ENCODE results near the gene PSMD8. TPM values are rescaled to one million over a fixed set of nuclear protein-coding genes. Genes with fewer than 3 reads are reported as not detected.

Gene PSMD8
- total and polyA plus RNA-seq, 9 donors: 59.1 to 129 (median 85.3) TPM

DNA sequence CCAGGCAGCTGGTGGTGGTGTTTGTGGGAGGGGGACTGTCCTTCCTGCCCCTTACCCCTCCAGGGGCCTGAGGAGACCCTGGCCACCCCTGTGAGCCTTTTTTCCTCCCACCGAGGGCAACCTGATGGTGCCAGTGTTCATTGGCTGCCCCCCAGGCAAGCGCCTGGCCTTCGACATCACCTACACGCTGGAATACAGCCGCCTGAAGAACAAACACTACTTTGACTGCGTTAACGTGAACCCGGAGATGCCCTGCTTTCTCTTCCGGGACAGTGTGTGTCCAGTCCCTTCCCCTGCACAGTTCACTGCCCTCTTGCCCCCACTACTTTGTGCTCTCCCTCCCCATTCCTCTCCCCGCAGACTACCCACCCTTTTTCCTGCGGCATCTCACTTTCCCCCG, 7.3 kb upstream of the PSMD8 start:
- no peak for DNase-seq
- no peak for TF ChIP-seq EP300 (IDR thresholded peaks at IDR 0.05)
- TF ChIP-seq CTCF (IDR thresholded peaks at IDR 0.05): no peak
- no peak for TF ChIP-seq POLR2A (IDR thresholded peaks at IDR 0.05)
- H3K4me1 ChIP-seq (ENCODE audit: insufficient read depth): peaks cover under 1% of the 10 kb centered on the region
- H3K36me3 ChIP-seq: no peaks in the 10 kb centered on the region
- no peak overlapping the region for H3K4me3 ChIP-seq
- intact Hi-C loops (cut with DNase I): no loop called here
- H3K27ac ChIP-seq: no peak overlapping the region
- H3K27me3 ChIP-seq: no peaks in the 10 kb centered on the region
- no peaks in the 10 kb centered on the region for H3K9me3 ChIP-seq
- 70 to 72% (median 70%) methylated on average over 12 of the region's 12 CpGs for WGBS, 3 donors

DNA sequence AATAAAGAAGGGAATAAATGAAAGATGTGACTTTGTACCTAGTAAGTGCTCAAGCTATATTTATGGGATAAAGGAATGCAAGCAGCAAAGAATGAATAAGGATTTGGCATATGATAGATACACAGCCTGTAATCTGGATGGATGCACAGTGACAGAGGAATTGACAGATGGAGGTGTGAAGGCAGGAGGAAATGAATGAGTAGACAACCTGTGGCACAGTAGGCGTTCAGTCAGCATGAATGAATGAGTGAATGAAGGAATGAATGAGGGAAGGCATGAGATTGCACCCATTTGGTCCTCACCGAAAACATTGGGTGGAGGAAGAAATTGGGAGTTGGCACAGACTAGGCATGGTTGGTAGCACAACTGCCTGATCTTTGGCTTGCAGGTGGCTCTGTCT, 4.8 kb upstream of the PSMD8 start:
- Histone ChIP-seq H3K4me3 (no peak overlapping the region), H3K9me3 (no peaks in the 10 kb centered on the region), H3K27me3 (no peaks in the 10 kb centered on the region), H3K4me1 (ENCODE audit: insufficient read depth) (no peaks in the 10 kb centered on the region), H3K27ac (no peak overlapping the region), H3K36me3 (no peaks in the 10 kb centered on the region)
- intact Hi-C loops (cut with DNase I): no loop called here
- DNase-seq: no peak
- TF ChIP-seq CTCF (IDR thresholded peaks at IDR 0.05) (no peak), POLR2A (IDR thresholded peaks at IDR 0.05) (no peak), EP300 (IDR thresholded peaks at IDR 0.05) (no peak)
- WGBS, 3 donors: 83 to 88% (median 86%) methylated on average over 2 of the region's 2 CpGs

DNA sequence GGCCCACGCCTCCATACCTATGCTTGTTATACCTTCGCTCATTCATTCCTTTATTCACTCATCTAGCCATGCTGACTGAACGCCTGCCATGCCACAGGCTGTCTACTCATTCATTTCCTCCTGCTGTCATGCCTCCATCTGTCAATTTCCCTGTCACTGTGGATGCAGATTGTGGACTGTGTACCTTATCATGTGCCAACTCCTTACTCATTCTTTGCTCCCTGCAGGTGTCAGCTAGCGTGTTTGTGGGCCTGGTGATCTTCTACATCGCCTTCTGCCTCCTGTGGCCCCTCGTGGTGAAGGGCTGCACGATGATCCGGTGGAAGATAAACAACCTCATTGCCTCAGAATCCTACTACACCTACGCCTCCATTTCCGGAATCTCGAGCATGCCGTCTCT, 4.1 kb upstream of the PSMD8 start:
- intact Hi-C loops (cut with DNase I): loop anchor here in 1 of 4 donors (5.0 kb wide), 1 partner anchor 33 kb away; the partner anchor contains the start of gene CATSPERG
- no peak for DNase-seq
- no peaks in the 10 kb centered on the region for H3K9me3 ChIP-seq
- WGBS, 3 donors: 66 to 71% (median 69%) methylated on average over 12 of the region's 12 CpGs
- H3K4me1 ChIP-seq (ENCODE audit: insufficient read depth): peaks cover 2% of the 10 kb centered on the region
- no peaks in the 10 kb centered on the region for H3K36me3 ChIP-seq
- no peak overlapping the region for H3K4me3 ChIP-seq
- no peaks in the 10 kb centered on the region for H3K27me3 ChIP-seq
- TF ChIP-seq POLR2A (IDR thresholded peaks at IDR 0.05) (no peak), CTCF (IDR thresholded peaks at IDR 0.05) (no peak), EP300 (IDR thresholded peaks at IDR 0.05) (no peak)
- H3K27ac ChIP-seq: no peak overlapping the region

- H3K36me3 ChIP-seq: no peaks in the 10 kb centered on the region
- peaks cover 10% of the 10 kb centered on the region for H3K4me1 ChIP-seq (ENCODE audit: insufficient read depth)
- no peak overlapping the region for H3K4me3 ChIP-seq
- no peak overlapping the region for H3K27ac ChIP-seq
- no peaks in the 10 kb centered on the region for H3K9me3 ChIP-seq
- TF ChIP-seq POLR2A (IDR thresholded peaks at IDR 0.05): no peak
- no peak for TF ChIP-seq CTCF (IDR thresholded peaks at IDR 0.05)
- intact Hi-C loops (cut with DNase I): loop anchor here in 1 of 4 donors (5.0 kb wide), 1 partner anchor 34 kb away; the partner anchor contains the start of gene CATSPERG
- DNase-seq: no peak
- no peaks in the 10 kb centered on the region for H3K27me3 ChIP-seq
- WGBS, 3 donors: 50 to 65% (median 50%) methylated on average over 6 of the region's 6 CpGs
These were observed 3.3 kb upstream of the PSMD8 start for GRCh38 chr19:38371081-38371480.
